NCI-H128 (cell line): ENCODE results near the gene CADM1.
"Not testable (repeated sequence)": the region's sequence is repeated elsewhere in the genome, so short reads cannot be mapped to it uniquely, and the experiment has no call there.

ENCODE experiments used
- DNase-seq: peaks from one replicate; lab custom pipeline; 2025; ENCODE audit not compliant: unreplicated experiment; lab: John Stamatoyannopoulos, UW

Gene CADM1

DNA sequence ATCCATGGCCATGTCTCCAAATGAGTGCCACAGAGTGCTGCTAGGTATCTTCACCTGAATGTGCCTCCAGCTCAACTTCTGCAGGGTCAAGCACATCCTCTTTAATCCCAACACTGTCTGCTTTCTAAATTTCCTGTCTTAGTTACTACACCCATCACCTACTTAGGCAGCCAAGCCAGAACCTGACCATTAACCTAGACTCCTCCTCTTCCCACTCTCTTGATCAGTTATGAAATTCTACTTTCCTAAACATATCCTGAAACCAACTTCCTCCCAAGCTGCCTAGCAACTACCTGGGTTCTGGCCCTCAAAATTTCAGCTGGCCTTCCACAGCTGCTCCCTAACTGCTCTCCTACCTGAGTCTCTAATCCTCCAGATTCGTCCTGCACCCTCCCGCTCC lies 22.7 kb downstream of the CADM1 start:
- DNase-seq, result no peak

DNA sequence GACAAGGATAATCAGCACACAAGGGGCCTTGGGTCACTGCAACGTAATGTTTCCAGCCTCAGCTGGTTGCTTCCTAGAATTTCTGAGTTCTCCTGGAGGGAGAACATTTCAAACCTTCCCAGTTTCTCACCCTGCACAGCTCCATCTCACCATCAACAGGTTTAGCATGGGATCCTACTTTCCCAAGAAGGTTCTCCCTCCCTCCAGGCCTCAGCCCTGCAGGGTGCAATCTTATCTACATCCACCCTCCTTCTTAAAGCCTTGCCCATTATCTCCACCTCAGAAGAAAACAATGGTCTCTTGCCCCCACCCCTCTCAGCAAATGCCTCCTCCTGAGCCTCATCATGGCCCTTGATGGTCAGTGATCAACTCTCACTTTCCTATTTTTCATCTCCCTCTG lies 23.6 kb downstream of the CADM1 start:
- DNase-seq, result no peak

DNA sequence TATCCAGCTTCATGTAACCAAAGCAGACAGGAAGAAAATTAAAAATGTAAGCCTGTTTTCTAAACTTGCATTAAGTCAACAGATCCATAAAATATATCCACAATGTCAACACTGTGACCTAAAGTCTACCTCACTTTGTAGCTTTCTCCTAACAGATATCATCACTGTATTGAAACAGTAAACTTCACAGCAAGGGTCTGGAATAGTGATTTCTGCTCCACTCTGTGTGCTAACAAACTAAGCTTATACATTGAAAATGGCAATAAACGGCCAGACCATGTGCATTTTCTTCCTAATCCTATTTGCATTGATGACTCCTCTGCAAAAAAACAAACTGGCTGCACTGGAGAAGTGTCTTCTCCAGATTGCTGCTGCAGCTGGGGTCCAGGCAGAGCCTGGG lies 26.8 kb downstream of the CADM1 start:
- no peak for DNase-seq

- DNase-seq, result no peak
Observed at GRCh38 chr11:115476463-115477286, 27.5 kb downstream of the CADM1 start.

- DNase-seq, result no peak
Observed at GRCh38 chr11:115475564-115475963, 28.7 kb downstream of the CADM1 start.

- not testable (repeated sequence) for DNase-seq
Observed at GRCh38 chr11:115474306-115474705, 29.9 kb downstream of the CADM1 start.

DNA sequence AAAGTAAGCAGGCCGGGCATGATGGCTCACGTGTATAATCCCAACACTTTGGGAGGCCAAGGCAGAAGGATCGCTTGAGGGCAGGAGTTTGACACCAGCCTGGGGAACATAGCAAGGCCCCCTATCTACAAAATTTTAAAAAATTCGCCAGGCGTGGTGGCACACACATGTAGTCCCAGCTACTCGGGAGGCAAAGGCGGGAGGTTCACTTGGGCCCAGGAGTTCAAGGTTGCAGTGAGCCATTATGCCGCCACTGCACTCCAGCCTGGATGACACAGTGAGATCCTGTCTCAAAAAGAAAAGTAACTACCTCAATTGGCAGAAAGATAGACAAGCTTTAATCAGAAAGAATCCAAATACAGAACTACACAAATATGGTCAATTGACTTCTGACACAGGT lies 31.0 kb downstream of the CADM1 start:
- DNase-seq, result no peak

GRCh38 chr11:115471367-115471766 lies 32.8 kb downstream of the CADM1 start:
- DNase-seq, result no peak

- DNase-seq, result no peak
Observed at GRCh38 chr11:115470928-115471327, 33.3 kb downstream of the CADM1 start.

GRCh38 chr11:115469361-115469760 lies 34.9 kb downstream of the CADM1 start:
- no peak for DNase-seq

GRCh38 chr11:115466122-115466521 lies 38.1 kb downstream of the CADM1 start:
- no peak for DNase-seq

- no peak for DNase-seq
Observed at GRCh38 chr11:115464269-115464668, 39.9 kb downstream of the CADM1 start.

- no peak for DNase-seq
Observed at GRCh38 chr11:115463606-115464005, 40.6 kb downstream of the CADM1 start.

DNA sequence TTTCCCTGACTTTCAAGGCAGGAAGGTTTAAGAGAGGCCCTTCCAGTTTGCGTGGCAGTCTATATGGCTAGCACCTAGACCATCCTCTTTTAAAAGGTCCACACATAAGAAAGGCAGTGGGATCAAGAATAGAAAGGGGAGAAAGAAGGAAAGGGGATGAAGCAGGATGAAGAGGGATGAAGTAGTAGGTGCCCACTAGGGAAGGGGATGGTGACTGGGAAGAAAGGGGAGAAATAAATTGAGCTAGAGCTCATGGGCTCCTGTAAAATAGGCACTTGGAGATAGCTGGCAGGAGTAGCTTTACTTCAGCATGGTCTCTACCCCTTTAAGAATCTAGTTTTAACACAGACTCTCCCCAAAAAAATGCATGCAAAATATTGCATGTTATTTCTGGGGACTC lies 41.5 kb downstream of the CADM1 start:
- DNase-seq, result no peak

- DNase-seq, result no peak
Observed at GRCh38 chr11:115462004-115462541, 42.1 kb downstream of the CADM1 start.

- no peak for DNase-seq
Observed at GRCh38 chr11:115460512-115460911, 43.7 kb downstream of the CADM1 start.

GRCh38 chr11:115459563-115459962 lies 44.7 kb downstream of the CADM1 start:
- no peak for DNase-seq

- peak; percentile 59 for DNase-seq
Observed at GRCh38 chr11:115458877-115459276, 45.3 kb downstream of the CADM1 start.

DNA sequence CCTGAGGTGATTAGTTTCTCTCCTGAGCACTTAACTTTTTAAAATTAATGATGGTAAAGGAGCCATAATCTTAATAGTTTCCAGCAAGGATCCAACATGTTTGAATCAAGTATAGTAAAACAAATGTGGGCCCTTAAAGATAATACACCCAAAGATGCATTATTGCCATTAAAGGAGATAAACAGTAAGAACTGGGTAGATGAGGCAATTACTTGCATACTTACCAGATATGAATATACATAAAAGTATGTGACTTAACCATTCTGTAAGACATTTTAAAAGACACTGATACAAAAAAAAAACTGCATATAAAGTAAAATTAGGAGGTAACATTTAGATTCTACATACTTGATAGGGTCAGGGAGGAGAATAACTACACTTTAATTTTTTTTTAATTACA lies 48.2 kb downstream of the CADM1 start:
- DNase-seq, result no peak

DNA sequence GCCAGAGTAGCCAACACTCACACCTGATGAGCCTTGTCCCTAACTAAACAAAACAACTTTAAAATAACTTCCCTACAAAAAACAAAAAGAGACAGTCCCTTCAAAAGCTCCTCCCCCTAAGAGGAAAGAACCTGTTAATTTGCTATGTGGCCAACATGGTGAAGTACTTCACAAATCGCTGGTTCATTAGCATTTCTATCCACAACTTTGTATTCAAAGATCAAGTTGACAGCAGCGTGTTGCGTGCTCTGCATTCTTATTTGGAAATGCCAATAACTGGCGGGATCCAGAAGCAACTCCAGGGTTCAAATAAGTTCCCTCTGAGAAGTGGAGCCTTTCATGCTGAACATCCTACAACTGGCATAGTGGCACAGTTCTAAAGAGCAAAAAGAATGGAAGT lies 48.6 kb downstream of the CADM1 start:
- no peak for DNase-seq

- no peak for DNase-seq
Observed at GRCh38 chr11:115454525-115454924, 49.7 kb downstream of the CADM1 start.

DNA sequence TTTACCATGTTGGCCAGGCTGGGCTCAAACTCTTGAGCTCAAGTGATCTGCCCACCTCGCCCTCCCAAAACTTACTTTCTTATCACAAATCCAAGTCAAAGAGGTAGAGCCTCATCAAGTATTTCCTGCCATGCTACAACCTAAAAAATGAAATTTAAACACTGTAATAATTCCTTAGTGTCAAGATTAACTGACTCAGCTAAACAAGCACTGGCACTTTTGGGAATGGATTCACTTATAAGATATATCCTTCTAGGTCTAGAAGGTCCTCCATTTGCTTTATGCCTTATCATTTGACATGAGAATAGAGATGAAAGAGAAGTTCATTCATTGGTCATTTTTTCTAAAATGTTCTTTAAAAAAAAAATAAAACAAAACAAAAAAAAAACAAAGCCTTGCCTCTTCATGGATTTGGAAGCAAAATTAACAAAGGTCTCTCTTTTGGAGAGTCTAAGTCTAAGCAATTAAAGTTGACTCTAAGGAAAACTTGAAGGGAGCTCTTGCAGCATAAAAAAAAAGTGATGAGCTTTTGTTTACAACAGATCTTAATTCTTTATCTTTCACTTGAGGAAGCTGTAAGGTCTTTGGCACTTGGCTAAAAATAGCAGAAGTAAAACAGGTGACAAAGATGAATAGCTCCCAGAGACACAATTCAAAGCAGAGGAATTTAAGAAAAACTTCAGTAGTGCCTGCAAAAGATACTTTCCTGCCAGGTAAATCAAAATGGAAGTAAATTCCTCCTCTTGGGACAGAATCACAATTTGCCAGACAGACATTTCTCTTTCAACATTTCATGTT lies 50.3 kb downstream of the CADM1 start:
- no peak for DNase-seq
